Left lung (tissue), 10 donors: Measurements from ENCODE around the gene SND1. TPM values are rescaled to one million over a fixed set of nuclear protein-coding genes. Genes with fewer than 3 reads are reported as not detected.
"Not testable (repeated sequence)": the region's sequence is repeated elsewhere in the genome, so short reads cannot be mapped to it uniquely, and the experiment has no call there.

ENCODE experiments used
- ATAC-seq: fragments of 200-7000 bp; cut with Tn5 transposase; one replicate; pipeline ENCODE4 v1.9.1; 2020; ENCODE audit warnings: moderate library complexity
- DNase-seq, 4 donors: peaks; one replicate each; pipeline ENCODE4 v3.0.0-alpha.2; 2013 to 2020
- H3K27ac ChIP-seq, 2 donors: fragments of 200-600 bp; sonication (generic) in 1 of 2; one replicate each; pipeline versions ENCODE4 v1.5.0 to v1.8.0; 2020 to 2021
- H3K27me3 ChIP-seq, 2 donors: fragments of 200-600 bp; sonication (generic) in 1 of 2; one replicate each; pipeline versions ENCODE4 v1.5.0 to v1.8.0; 2020 to 2021
- H3K36me3 ChIP-seq, 2 donors: fragments of 200-600 bp; sonication (generic) in 1 of 2; one replicate each; pipeline versions ENCODE4 v1.5.0 to v1.8.0; 2020 to 2021
- H3K4me1 ChIP-seq, 2 donors: fragments of 200-600 bp; one replicate each; pipeline ENCODE4 v1.8.0; 2021
- H3K4me3 ChIP-seq, 2 donors: fragments of 200-600 bp; sonication (generic) in 1 of 2; one replicate each; pipeline versions ENCODE4 v1.5.0 to v1.8.0; 2020 to 2021; ENCODE audit warnings: mild to moderate bottlenecking in 1 of 2
- H3K9me3 ChIP-seq, 2 donors: fragments of 200-600 bp; sonication (generic) in 1 of 2; one replicate each; pipeline versions ENCODE4 v1.5.0 to v1.8.0; 2020 to 2021
- intact Hi-C, 2 donors: fragments of 100-400 bp; cut with DNase I; formaldehyde crosslinking; loops; one replicate each; pipeline versions ENCODE4 v1.11.2 to v1.14.2; 2022
- polyA plus RNA-seq, 6 donors: library from polyadenylated mRNA; unstranded; fragments of 120-200 nt; gene quantifications; one replicate each; pipeline ENCODE4 v1.2.1, GENCODE V29; 2013; ENCODE audit not compliant: insufficient read length in 6 of 6
- total RNA-seq, 2 donors: library from RNA; stranded (reverse); fragmentation: NEBNext Ultra II Directional; extraction: Animal tissue kit (Norgen Biotek cat#: 25700); gene quantifications; one replicate each; pipeline ENCODE4 v1.2.1, GENCODE V29; 2021
- TF ChIP-seq, protein P1 (sequence below), 2 donors: fragments of 200-600 bp; sonication (generic) in 1 of 2; IDR thresholded peaks; one replicate each; pipeline versions ENCODE4 v1.5.0 to v1.8.0; 2021; ENCODE audit warnings: antibody characterized with exemption in 2 of 2
- donor health status: DM: no; HTN: yes; CAD: no.
- donor health status: DM: no; HTN: no; CAD: no.

Gene SND1
- total and polyA plus RNA-seq, 8 donors, result 141 to 229 (median 156) TPM

DNA sequence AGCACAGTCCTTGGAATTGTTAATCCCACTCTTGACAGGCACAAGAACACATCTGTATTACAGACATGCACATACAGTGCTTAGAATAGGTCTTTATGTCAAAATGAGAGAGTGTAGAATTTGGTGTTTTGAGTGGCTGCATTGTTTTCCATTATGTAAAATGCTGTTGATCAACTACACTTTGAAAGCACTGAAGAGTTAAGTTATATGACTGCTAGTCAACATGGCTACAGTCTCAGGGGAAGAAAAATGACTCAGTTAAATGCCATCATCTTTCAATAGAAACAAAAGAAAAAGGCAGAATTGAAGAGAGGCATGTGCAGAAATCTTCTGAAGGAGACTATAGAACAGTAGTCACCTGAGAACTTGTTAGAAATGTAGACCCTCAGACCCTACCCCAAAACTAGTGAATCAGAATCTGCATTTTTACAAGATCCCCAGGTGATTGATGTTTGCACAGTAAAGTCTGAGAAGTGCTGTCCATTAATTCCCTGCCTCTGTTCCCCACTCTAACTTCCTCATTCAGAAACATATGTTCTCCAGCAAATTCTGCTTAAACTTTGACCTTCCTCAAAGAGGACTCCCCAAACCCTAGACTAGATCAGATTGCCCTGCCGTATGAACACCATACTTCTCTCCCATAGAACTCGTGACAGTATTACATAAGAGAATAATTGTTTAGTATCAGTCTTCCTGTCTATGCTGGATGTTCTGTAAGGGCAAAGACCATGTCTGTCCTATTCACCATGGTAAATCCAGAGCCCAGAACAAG, 16.0 kb downstream of the SND1 start:
- intact Hi-C loops, result no loop called here
- DNase-seq (no peak), ATAC-seq (peak; percentile 75)
- Histone ChIP-seq H3K9me3 (no peaks in the 10 kb centered on the region), H3K4me1 (peaks cover 3 to 33% of the 10 kb centered on the region in 2 donors), H3K36me3 (peaks cover 0 to 15% of the 10 kb centered on the region in 2 donors), H3K27ac (peak overlapping the region in 1 of 2 donors; percentile 20), H3K4me3 (no peak overlapping the region), H3K27me3 (no peaks in the 10 kb centered on the region)
- TF ChIP-seq, protein P1, sequence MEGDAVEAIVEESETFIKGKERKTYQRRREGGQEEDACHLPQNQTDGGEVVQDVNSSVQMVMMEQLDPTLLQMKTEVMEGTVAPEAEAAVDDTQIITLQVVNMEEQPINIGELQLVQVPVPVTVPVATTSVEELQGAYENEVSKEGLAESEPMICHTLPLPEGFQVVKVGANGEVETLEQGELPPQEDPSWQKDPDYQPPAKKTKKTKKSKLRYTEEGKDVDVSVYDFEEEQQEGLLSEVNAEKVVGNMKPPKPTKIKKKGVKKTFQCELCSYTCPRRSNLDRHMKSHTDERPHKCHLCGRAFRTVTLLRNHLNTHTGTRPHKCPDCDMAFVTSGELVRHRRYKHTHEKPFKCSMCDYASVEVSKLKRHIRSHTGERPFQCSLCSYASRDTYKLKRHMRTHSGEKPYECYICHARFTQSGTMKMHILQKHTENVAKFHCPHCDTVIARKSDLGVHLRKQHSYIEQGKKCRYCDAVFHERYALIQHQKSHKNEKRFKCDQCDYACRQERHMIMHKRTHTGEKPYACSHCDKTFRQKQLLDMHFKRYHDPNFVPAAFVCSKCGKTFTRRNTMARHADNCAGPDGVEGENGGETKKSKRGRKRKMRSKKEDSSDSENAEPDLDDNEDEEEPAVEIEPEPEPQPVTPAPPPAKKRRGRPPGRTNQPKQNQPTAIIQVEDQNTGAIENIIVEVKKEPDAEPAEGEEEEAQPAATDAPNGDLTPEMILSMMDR (IDR thresholded peaks at IDR 0.05), result no peak

DNA sequence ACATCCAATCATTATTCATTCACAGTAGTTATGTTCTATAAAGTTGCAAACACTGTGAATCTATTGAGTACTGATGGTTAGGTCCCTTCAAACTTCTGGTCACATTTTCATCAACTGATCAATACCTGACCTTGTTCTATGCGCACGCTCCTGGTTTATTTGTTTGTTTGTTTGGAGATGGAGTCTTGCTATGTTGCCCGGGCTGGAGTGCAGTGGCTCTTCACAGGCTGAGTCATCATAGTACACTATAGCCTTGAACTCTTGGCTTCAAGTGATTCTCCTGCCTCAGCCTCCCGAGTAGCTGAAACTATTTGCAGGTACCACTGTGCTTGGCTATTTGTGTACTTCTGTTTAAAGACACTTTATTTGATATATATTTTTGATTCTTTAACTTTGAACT, 19.3 kb downstream of the SND1 start:
- Histone ChIP-seq H3K4me1 (peaks cover 3 to 50% of the 10 kb centered on the region in 2 donors), H3K36me3 (peaks cover 0 to 16% of the 10 kb centered on the region in 2 donors), H3K4me3 (no peak overlapping the region), H3K9me3 (no peaks in the 10 kb centered on the region), H3K27ac (no peak overlapping the region), H3K27me3 (no peaks in the 10 kb centered on the region)
- no peak for DNase-seq
- TF ChIP-seq, protein P1 (IDR thresholded peaks at IDR 0.05), result no peak
- intact Hi-C loops, result no loop called here
- ATAC-seq, result no peak

DNA sequence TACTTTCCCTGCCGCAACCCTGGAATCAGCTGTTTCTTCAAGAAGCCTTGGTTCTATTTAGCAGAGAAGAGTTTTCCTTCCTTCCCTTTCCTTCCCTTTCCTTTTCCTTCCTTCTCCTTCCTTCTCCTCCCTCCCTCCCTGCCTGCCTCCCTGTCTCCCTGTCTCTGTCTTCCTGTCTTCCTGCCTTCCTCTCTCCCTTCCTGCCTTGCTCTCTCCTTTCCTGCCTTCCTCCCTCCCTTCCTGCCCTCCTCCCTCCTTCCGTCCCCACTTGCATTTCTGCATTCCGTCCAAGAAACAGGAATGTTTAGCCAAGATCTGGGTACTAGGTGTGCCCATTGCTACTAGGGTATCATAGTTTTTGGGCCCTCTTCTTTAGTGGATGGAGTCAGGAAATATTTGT, 21.9 kb downstream of the SND1 start:
- intact Hi-C loops, result no loop called here
- H3K9me3 ChIP-seq, result no peaks in the 10 kb centered on the region
- H3K36me3 ChIP-seq, result peaks cover 0 to 34% of the 10 kb centered on the region in 2 donors
- no peak overlapping the region for H3K4me3 ChIP-seq
- H3K27me3 ChIP-seq, result no peaks in the 10 kb centered on the region
- ATAC-seq (peak; percentile 61), DNase-seq (no peak)
- peaks cover 0 to 24% of the 10 kb centered on the region in 2 donors for H3K4me1 ChIP-seq
- H3K27ac ChIP-seq, result no peak overlapping the region
- TF ChIP-seq, protein P1 (IDR thresholded peaks at IDR 0.05), result no peak

DNA sequence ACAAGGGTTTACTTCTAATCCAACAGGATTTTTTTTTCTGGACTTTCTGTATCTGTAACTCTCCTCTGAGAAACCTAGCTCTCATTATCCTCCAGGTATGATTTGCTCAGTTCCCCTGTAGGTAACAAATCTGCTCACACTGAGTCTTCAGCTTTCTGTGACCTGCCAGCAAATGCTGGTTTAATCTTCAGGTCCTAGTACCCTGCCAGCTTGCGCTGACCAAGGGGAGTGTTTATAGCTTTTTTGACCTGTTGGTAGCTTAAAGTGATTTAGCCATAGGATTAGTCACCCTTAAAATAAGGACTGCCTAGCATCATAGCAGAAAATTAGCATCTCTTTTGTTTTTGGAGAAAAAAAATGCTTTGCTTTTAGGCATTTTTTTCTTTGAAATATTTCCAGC, 22.4 kb downstream of the SND1 start:
- ATAC-seq (no peak), DNase-seq (no peak)
- intact Hi-C loops, result no loop called here
- no peak overlapping the region for H3K4me3 ChIP-seq
- peaks cover 0 to 20% of the 10 kb centered on the region in 2 donors for H3K4me1 ChIP-seq
- TF ChIP-seq, protein P1 (IDR thresholded peaks at IDR 0.05), result no peak
- peaks cover 0 to under 1% of the 10 kb centered on the region in 2 donors for H3K9me3 ChIP-seq
- peaks cover 0 to 38% of the 10 kb centered on the region in 2 donors for H3K36me3 ChIP-seq
- H3K27me3 ChIP-seq, result no peaks in the 10 kb centered on the region
- H3K27ac ChIP-seq, result no peak overlapping the region

DNA sequence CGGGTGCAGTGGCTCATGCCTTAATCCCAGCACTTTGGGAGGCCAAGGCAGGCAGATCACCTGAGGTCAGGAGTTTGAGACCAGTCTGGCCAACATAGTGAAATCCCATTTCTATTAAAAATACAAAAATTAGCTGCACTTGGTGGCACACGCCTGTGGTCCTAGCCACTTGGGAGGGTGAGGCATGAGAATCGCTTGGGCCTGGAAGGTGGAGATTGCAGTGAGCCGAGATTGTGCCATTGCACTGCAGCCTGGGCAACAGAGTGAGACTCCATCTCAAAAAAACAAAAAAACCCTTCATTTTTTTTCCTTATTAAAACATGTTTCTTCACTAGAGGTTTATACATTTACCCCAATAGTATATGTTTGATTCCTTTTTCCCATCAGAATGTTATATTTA, 22.9 kb downstream of the SND1 start:
- intact Hi-C loops, H3K27ac ChIP-seq, H3K27me3 ChIP-seq, H3K9me3 ChIP-seq, ATAC-seq, H3K4me3 ChIP-seq, DNase-seq: not testable (repeated sequence)
- H3K36me3 ChIP-seq, result peaks cover 0 to 40% of the 10 kb centered on the region in 2 donors
- peaks cover 0 to 17% of the 10 kb centered on the region in 2 donors for H3K4me1 ChIP-seq
